ENCODE data around the gene SLC7A4. TPM values are rescaled to one million over a fixed set of nuclear protein-coding genes. Genes with fewer than 3 reads are reported as not detected.
"Not testable (repeated sequence)": the region's sequence is repeated elsewhere in the genome, so short reads cannot be mapped to it uniquely, and the experiment has no call there.

The SLC7A4 gene
- total RNA-seq, 3 donors from 2014 or later: 0.10 to 0.13 TPM; not detected in 1

DNA sequence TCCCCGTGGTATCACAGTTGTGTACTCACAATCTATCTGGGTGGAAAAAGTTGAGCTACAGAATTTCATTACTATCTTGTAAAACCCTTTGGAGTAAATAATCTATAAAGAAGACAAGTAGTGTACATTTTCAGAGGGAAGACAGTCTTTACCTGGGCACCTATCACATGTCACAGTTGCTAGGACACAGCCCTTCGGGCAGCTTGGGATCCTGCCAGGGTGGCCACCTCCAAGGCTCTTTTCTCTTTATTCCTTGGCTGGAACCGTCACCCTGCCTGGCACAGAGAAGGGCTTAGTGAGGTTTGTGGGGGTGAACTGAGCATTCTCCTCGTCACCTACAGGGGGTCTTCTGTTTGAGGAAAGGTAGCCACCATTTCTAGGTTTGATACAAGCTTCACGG lies 37.0 kb upstream of the SLC7A4 start:
- no peaks in the 10 kb centered on the region for H3K36me3 Mint-ChIP-seq (ENCODE audit: insufficient read depth)
- DNase-seq: no peak

DNA sequence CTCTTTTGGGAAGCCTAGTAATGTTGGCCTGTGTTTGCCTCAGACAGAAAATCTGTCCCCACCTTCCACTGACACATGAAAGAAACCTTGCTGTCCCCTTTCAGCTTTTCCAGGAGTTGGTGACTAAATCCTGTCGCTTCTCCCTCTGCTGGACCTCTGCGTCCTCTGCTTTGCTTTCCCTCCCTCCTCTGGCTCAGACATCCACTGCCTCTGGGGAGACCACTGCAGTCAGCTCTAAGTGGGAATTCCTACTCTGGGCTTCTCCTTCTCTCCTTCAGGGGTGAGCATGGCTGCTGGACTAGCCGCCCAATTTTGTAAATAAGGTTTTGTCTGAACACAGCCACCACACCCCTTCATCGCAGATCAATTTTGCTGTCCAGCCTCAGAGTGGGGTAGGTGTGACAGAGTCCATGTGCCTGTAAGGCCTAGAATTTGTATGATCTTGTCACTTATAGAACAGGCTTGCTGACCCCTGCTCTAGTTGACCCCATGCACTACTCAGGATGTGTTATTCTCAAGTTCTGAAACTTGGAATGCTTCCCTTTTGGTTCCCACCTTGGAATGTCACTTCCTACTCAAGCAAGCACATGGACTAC lies 36.4 kb upstream of the SLC7A4 start:
- H3K4me1 Mint-ChIP-seq (ENCODE audit: low read depth): no peaks in the 10 kb centered on the region
- H3K4me3 Mint-ChIP-seq: no peak overlapping the region
- peaks cover 3% of the 10 kb centered on the region for H3K27me3 Mint-ChIP-seq (ENCODE audit: low read depth)
- DNase-seq: no peak
- ATAC-seq: no peak
- H3K9me3 Mint-ChIP-seq: no peaks in the 10 kb centered on the region
- no peaks in the 10 kb centered on the region for H3K36me3 Mint-ChIP-seq (ENCODE audit: insufficient read depth)

More for the DNA sequence above, 37.0 kb upstream of the SLC7A4 start:
- peaks cover 3% of the 10 kb centered on the region for H3K27me3 Mint-ChIP-seq (ENCODE audit: low read depth)
- no peaks in the 10 kb centered on the region for H3K9me3 Mint-ChIP-seq
- no peaks in the 10 kb centered on the region for H3K4me1 Mint-ChIP-seq (ENCODE audit: low read depth)
- no peak for ATAC-seq
- H3K4me3 Mint-ChIP-seq: no peak overlapping the region

DNA sequence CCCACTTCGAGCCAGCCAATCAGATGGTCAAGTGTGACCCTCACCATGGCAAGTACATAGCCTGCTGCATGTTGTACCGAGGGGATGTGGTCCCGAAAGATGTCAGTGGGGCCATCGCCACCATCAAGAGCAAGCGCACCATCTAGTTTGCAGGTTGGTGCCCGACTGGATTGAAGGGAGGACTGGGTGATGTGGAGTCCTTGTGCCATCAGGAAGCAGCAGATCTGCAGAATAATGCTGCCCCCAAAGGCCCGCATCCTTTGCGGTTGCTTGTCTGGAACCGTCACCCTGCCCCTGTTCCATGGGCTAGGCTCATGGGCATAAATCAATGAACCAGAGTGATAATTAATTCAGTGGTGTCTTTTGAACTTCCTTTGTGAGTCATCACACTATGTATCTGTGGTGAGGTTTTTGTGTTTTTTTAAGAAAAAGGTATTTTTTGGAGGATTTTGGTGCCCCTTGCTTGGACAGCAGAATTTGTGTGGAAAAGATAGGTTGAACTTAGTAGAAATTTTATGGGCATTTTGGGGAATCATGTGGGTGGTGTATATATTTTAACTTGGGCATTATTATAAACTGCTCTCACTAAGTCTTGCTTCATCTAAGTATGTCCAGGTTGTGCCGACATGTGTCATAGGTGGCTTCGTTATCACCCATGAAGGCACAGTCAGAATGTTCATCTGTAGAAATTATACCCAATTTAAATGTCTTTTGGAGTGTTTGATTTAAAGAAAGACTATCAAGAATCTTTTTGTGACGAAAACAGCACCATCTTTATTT lies 35.7 kb upstream of the SLC7A4 start:
- ATAC-seq: peak in 1 of 2 donors; percentile 38
- DNase-seq: no peak
- Mint-ChIP-seq H3K27me3 (ENCODE audit: low read depth) (peaks cover 3% of the 10 kb centered on the region), H3K4me3 (no peak overlapping the region), H3K9me3 (no peaks in the 10 kb centered on the region), H3K4me1 (ENCODE audit: low read depth) (no peaks in the 10 kb centered on the region), H3K36me3 (ENCODE audit: insufficient read depth) (no peaks in the 10 kb centered on the region)

DNA sequence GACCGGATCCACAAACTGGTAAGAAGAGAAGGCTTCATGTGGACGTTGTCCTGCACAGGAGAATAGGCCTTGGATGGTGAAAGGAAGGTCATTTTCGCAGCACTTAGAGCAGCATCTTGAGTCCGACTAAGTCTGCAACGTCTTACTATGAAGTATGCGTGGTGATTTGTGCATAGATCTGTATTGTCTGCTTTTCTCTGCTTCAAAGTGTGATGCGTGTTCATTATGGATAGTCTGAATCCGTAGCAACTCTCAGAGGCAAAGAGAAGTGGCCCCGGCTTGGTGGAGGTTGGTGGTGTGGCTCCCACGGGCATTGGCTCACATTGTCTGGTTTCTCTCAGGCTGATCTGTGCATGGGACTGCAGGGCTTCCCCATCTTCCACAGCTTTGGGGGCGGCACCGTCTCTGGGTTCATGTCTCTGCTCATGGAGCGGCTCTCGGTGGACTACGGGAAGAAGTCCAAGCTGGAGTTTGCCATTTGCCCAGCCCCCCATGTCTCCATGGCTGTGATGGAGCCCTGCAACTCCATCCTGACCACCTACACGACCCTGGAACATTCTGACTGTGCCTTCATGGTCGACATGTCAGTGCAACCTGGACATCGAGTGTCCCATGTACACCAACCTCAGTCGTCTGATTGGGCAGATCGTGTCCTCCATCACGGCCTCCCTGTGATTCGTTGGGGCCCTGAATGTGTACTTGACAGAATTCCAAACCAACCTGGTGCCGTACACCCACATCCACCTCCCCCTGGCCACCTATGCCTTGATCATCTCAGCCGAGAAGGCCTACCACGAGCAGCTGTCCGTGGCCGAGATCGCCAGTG lies 34.9 kb upstream of the SLC7A4 start:
- ATAC-seq (no peak), DNase-seq (no peak)
- no peaks in the 10 kb centered on the region for H3K4me1 Mint-ChIP-seq (ENCODE audit: low read depth)
- H3K36me3 Mint-ChIP-seq (ENCODE audit: insufficient read depth): no peaks in the 10 kb centered on the region
- peaks cover 3% of the 10 kb centered on the region for H3K27me3 Mint-ChIP-seq (ENCODE audit: low read depth)
- H3K9me3 Mint-ChIP-seq: no peaks in the 10 kb centered on the region
- H3K4me3 Mint-ChIP-seq: no peak overlapping the region

DNA sequence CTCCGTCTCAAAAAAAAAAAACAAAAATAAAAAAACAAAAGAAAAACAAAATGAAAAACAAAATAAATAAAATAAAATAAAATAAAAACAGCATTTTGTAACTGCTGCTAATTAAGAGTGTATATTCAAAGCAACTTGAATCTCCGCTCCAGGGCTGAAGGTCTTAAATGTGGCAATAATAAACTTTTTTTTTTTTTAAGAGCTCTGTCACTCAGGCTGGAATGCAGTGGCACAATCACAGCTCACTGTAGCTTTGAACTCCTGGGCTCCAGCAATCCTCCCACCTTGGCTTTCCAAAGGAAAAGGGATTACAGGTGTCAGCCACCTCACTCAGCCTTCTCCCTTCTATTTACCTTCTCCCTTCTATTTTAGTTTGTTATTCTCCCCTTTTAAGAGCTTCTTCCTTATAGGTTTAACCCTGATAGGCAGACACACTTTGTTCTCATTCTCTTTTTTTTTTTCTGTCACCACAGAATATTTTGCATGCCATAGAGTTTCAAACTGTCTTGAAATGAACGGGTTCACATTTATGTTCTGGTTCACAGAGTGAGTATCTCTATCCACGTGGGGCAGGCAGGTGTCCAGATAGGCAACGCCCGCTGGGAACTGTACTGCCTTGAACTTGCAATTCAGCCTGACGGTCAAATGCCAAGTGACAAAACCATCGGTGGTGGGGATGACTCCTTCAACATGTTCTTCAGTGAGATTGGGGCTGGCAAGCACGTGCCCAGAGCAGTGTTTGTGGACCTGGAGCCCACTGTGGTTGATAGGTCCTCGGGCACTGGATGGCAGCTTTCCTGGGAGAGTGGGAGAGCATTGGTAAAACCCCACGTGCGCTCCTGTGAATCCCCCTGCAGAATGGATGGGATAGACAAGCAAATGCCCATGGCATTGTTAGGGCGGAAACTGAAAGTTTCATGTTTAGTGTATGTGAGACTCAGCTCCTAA lies 32.8 kb upstream of the SLC7A4 start:
- Mint-ChIP-seq H3K9me3 (no peaks in the 10 kb centered on the region), H3K27me3 (ENCODE audit: low read depth) (peaks cover 3% of the 10 kb centered on the region), H3K4me3 (no peak overlapping the region), H3K36me3 (ENCODE audit: insufficient read depth) (no peaks in the 10 kb centered on the region), H3K4me1 (ENCODE audit: low read depth) (no peaks in the 10 kb centered on the region)
- ATAC-seq: no peak
- DNase-seq: no peak

DNA sequence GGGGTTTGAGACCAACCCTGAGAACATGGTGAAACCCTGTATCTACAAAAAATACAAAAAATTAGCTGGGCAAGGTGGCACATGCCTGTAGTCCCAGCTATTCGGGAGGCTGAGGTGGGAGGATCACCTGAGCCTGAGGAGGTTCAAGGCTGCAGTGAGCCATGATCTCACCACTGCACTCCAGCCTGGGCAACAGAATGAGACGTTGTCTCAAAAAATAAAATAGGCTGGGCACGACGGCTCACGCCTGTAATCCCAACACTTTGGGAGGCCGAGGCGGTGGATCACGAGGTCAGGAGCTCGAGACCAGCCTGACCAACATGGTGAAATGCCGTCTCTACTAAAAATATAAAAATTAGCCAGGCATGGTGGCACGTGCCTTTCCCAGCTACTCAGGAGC lies 32.1 kb upstream of the SLC7A4 start:
- H3K4me3 Mint-ChIP-seq; H3K27me3 Mint-ChIP-seq (ENCODE audit: low read depth); H3K36me3 Mint-ChIP-seq (ENCODE audit: insufficient read depth); ATAC-seq; DNase-seq; H3K9me3 Mint-ChIP-seq; H3K4me1 Mint-ChIP-seq (ENCODE audit: low read depth): not testable (repeated sequence)

DNA sequence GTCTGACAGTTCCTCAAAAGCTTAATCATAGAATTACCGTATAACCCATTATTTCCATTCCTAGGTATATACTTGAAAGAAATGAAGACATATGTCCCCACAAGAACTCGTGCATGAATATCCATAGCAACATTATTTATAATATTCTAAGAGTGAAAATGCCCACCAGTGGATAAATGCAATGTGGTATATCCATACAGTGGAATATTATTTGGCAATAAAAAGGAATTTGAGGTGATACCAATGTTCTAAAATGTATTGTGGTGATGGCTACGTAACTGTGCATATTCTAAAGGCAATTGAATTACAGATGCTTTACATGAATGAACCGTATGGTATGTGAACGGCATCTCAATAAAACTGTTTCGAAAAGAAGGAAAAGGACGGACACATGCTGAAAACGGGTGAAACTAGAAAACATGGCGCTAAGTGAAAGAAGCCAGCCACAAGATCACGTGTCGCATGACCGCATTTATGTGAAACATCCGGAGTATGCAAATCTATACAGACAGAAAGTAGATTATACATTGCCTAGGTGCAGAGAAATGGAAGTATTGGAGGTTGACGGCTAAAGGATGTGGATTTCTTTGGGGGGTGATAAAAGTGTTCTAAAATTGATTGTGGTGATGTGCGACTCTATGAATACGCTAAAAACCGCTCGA lies 29.4 kb upstream of the SLC7A4 start:
- not testable (repeated sequence) for H3K4me1 Mint-ChIP-seq (ENCODE audit: low read depth); H3K27me3 Mint-ChIP-seq (ENCODE audit: low read depth); H3K9me3 Mint-ChIP-seq; H3K4me3 Mint-ChIP-seq; H3K36me3 Mint-ChIP-seq (ENCODE audit: insufficient read depth); DNase-seq; ATAC-seq

DNA sequence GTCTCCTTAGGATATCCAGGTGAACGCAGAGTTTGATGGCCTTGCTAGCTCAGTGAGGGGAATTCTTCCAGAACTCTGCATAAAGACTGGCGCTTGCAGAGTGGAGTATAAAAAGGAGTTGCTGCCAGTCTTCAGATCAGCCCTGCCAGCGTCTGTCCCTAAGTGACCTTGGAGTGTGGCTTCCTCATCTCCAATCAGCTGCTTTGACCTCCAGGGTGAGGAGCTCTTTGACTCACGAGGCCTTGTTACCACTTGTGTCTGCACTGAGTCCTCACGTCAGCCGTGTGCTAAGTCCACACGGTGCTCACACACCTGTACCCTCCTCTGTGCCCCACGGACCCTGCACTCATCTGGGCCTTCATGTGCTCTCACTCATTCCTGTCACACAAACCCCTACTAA lies 28.0 kb upstream of the SLC7A4 start:
- not testable (repeated sequence) for ATAC-seq; H3K4me3 Mint-ChIP-seq; DNase-seq; H3K9me3 Mint-ChIP-seq; H3K27me3 Mint-ChIP-seq (ENCODE audit: low read depth); H3K36me3 Mint-ChIP-seq (ENCODE audit: insufficient read depth)
- peaks cover 16% of the 10 kb centered on the region for H3K4me1 Mint-ChIP-seq (ENCODE audit: low read depth)

DNA sequence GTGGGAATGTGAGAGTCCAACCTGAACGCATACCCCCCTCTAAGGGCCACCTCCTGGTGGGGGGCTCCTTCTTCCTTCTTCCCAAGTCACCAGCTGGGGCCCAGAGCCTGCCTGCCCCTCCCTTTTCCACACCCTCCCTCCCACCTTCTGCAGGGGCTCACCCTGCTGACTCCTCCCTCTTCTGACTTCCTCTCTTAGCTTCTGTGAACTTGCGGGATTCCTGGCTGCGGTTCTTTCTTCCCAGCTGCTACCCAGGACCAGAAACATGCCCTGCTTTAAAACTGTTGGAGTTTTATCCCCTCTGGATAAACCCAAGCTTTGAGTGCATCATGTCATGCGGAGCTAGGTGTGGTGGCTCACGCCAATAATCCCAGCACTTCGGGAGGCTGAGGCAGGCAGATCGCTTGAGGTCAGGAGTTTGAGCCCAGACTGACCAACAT lies 23.5 kb upstream of the SLC7A4 start:
- Mint-ChIP-seq H3K36me3 (ENCODE audit: insufficient read depth) (no peaks in the 10 kb centered on the region), H3K27me3 (ENCODE audit: low read depth) (peaks cover 6% of the 10 kb centered on the region), H3K4me3 (peak overlapping the region; percentile 46), H3K9me3 (no peaks in the 10 kb centered on the region), H3K4me1 (ENCODE audit: low read depth) (peaks cover 17% of the 10 kb centered on the region)
- DNase-seq (no peak), ATAC-seq (peak; percentile 41 to 65)

DNA sequence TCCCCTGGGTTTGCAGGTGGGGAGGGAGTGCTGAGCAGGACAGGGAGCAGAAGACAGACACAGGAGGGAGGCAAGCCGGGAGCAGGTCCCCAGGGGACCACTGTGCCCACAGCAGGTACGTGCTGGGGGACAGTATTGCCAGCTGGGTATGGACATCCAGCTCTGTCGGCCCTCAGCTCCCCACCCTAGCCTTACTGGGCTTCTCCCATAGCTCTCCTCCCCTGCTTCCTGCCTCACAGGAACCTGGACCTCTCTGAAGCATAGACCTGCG lies 23.1 kb upstream of the SLC7A4 start:
- Mint-ChIP-seq H3K4me1 (ENCODE audit: low read depth) (peaks cover 17% of the 10 kb centered on the region), H3K27me3 (ENCODE audit: low read depth) (peaks cover 6% of the 10 kb centered on the region), H3K4me3 (no peak overlapping the region), H3K9me3 (no peaks in the 10 kb centered on the region), H3K36me3 (ENCODE audit: insufficient read depth) (no peaks in the 10 kb centered on the region)
- ATAC-seq (no peak), DNase-seq (no peak)

DNA sequence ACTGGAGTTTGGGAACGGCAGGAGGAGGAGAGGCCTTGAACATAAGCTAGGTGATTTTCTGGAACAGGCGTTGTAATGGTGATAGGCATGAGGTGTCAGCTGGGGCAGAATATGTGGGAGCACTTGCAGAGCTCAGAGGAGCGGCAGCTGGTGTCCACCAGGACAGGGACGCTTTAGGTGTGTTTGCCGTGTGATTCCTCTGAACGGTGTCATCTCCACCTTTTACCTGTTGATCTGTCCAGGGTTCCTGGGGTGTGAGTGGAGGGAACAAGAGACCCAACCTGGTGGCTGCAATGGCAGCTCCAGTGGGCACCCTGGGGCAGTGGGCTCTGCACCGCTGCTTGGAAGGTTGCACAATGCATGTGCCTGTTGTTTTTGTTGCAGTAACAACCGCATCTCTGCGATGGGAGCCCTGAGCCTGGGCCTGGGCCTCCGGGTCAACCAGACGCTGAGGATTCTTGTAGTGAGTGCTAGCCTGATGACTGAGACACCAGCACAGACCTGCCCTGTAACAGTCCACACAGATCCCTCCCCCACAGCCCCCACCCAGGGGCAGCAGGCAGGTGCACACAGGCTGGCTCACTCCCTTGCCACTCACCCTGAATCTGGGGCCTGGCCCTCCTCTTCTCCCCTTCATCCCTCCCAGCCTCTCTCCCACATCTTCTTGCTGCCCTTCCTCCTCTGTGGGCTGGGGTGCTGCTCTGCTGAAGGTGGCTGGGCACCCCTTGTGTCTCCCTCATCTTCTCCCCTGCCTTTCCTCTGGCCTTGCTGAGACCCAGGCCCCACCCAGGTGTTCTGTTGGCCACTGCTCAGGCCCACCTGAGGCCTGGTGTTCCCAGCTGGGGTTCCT lies 22.6 kb upstream of the SLC7A4 start:
- Mint-ChIP-seq H3K4me1 (ENCODE audit: low read depth) (peaks cover 17% of the 10 kb centered on the region), H3K27me3 (ENCODE audit: low read depth) (peaks cover 6% of the 10 kb centered on the region), H3K9me3 (no peaks in the 10 kb centered on the region), H3K4me3 (no peak overlapping the region), H3K36me3 (ENCODE audit: insufficient read depth) (no peaks in the 10 kb centered on the region)
- DNase-seq: no peak
- ATAC-seq: no peak

DNA sequence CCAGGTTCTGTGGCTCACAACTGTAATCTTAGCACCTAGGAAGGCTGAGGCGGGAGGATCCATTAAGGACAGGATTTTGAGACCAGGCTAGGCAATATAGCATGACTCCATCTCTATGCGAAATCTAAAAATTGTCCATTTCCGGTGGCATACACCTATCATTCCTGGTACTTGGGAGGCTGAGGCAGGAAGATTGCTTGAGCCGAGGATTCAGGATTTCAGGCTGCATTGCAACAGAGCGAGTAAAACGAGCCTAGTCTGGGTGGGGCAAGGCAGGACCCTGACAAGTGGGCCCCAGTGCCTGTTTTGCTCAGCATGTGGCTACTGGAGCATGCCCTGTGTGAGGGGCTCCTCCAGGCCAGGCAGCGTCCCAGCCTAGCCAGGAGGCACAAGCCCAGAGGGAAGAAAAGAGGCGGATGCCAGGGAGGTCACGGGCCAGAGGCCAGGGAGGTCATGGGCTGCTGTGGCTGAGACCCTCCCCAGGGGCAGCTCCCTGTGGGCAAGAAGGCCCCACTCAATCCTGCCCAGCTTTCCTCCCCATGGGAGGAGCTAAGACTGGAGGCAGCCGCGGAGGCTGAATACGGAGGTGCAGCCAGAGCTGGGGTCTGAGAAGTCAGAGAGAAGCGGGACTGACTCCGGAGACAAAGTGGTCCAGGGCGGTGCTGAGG lies 21.8 kb upstream of the SLC7A4 start:
- Mint-ChIP-seq H3K27me3 (ENCODE audit: low read depth) (peaks cover 6% of the 10 kb centered on the region), H3K36me3 (ENCODE audit: insufficient read depth) (no peaks in the 10 kb centered on the region), H3K9me3 (no peaks in the 10 kb centered on the region), H3K4me1 (ENCODE audit: low read depth) (peaks cover 17% of the 10 kb centered on the region), H3K4me3 (no peak overlapping the region)
- DNase-seq: no peak
- ATAC-seq: no peak
